IMR-90 (cell line): Measurements from ENCODE around the gene NUP62CL.

Source experiments
- CEBPB ChIP-seq: IDR thresholded peaks from 2 replicates; pipeline ENCODE4 v1.6.1; 2012; ENCODE audit warnings: low read depth, low read length, improper control_type of control experiment
- CTCF ChIP-seq: conservative IDR thresholded peaks from 2 replicates; pipeline ENCODE4 v1.5.1; 2012; ENCODE audit warnings: mild to moderate bottlenecking, low read depth, low read length, improper control_type of control experiment
- ELK1 ChIP-seq: fragments of 150-350 bp; IDR thresholded peaks from 2 replicates; pipeline ENCODE4 v1.6.1; 2016; ENCODE audit warnings: low read depth, mild to moderate bottlenecking, low read length, moderate library complexity, borderline replicate concordance
- SMC3 ChIP-seq: fragments of 150-350 bp; IDR thresholded peaks from 2 replicates; pipeline ENCODE4 v1.6.1; 2016; ENCODE audit warnings: low read depth, mild to moderate bottlenecking, antibody characterized with exemption, low read length, moderate library complexity

- TF ChIP-seq CTCF (no peak), SMC3 (no peak), CEBPB (no peak), ELK1 (no peak)
Measured at GRCh38 chrX:107207089-107207488, 856 bp upstream of the NUP62CL start.
